Muscle of back (tissue), 10 donors: ENCODE results near the gene OR13C2. TPM values are rescaled to one million over a fixed set of nuclear protein-coding genes. Genes with fewer than 3 reads are reported as not detected.

Experiments
- polyA plus RNA-seq, 10 donors: library from polyadenylated mRNA; unstranded; fragments of 120-200 nt; gene quantifications; one replicate each; pipeline ENCODE4 v1.2.1, GENCODE V29; 2013; ENCODE audit not compliant: insufficient read length in 10 of 10

The OR13C2 gene
- polyA plus RNA-seq, 10 donors: not detected

Other genes with a start within 250 kb of the OR13C2 start
- not detected for gene OR13F1, start 101.4 kb downstream of the OR13C2 start, polyA plus RNA-seq
- gene OR13C4, start 78.4 kb downstream of the OR13C2 start, polyA plus RNA-seq: not detected
- not detected for gene OR13C3, start 68.8 kb downstream of the OR13C2 start, polyA plus RNA-seq
- gene OR13C8, start 36.5 kb downstream of the OR13C2 start, polyA plus RNA-seq: not detected
- gene OR13C5, start 6.2 kb downstream of the OR13C2 start, polyA plus RNA-seq: not detected
- not detected for gene OR13C9, start 12.6 kb upstream of the OR13C2 start, polyA plus RNA-seq
- not detected for gene OR13D1, start 88.9 kb upstream of the OR13C2 start, polyA plus RNA-seq
- 10 to 100 TPM; 47.7 to 64.1 (median 57.9) TPM for gene NIPSNAP3A, start 142.1 kb upstream of the OR13C2 start, polyA plus RNA-seq
- 10 to 100 TPM; 14.9 to 27.7 (median 22.8) TPM for gene NIPSNAP3B, start 158.5 kb upstream of the OR13C2 start, polyA plus RNA-seq